Prostate gland (tissue), 2 donors: Measurements from ENCODE around the gene TMEM132D. TPM values are rescaled to one million over a fixed set of nuclear protein-coding genes. Genes with fewer than 3 reads are reported as not detected.

ENCODE experiments used
- DNase-seq: peaks from one replicate; pipeline ENCODE4 v3.0.0-alpha.2; 2019; ENCODE audit warnings: low spot score
- H3K27ac ChIP-seq, 2 donors: fragments of 200-600 bp; sonication (generic); 2 replicates each; pipeline ENCODE4 v1.5.1; 2017 to 2019
- H3K27me3 ChIP-seq: fragments of 200-600 bp; sonication (generic); replicated peaks from 2 replicates; pipeline ENCODE4 v1.5.1; 2019; ENCODE audit not compliant: insufficient read depth
- H3K36me3 ChIP-seq, 2 donors: fragments of 200-600 bp; sonication (generic); 1 replicate in 1 of 2; 2 replicates in 1 of 2; pipeline versions ENCODE4 v1.5.1 to v1.8.1; 2017 to 2019
- H3K4me1 ChIP-seq: fragments of 200-600 bp; sonication (generic); replicated peaks from 2 replicates; pipeline ENCODE4 v1.5.1; 2019
- H3K4me3 ChIP-seq, 2 donors: fragments of 200-600 bp; sonication (generic); 2 replicates each; pipeline ENCODE4 v1.5.1; 2017 to 2019
- H3K9me3 ChIP-seq: fragments of 200-600 bp; sonication (generic); 2 replicates; pipeline ENCODE4 v1.5.1; 2017
- POLR2A ChIP-seq: fragments of 450-650 bp; IDR thresholded peaks from one replicate; pipeline ENCODE4 v1.6.1; 2016; ENCODE audit warnings: antibody characterized with exemption, mild to moderate bottlenecking
- POLR2AphosphoS5 ChIP-seq: sonication (generic); formaldehyde crosslinking; IDR thresholded peaks from one replicate; pipeline ENCODE4 v1.6.1; 2017; ENCODE audit warnings: antibody characterized with exemption
- WGBS: methylation state at CpG from one replicate; pipeline ENCODE4 v1.1.5; 2018; 5-methylcytosine and 5-hydroxymethylcytosine counted together
- intact Hi-C: fragments of 100-400 bp; cut with DNase I; formaldehyde crosslinking; loops from one replicate; pipeline ENCODE4 v1.14.2; 2022
- total RNA-seq, 2 donors: library from RNA; depleted of rRNA; stranded (reverse); fragments of >200 nt; gene quantifications; one replicate each; pipeline ENCODE4 v1.1.0, GENCODE V29; 2016
- TF ChIP-seq, protein P1 (sequence below), 4 experiments: fragments of 200-600 bp in 2 of 4; fragments of 450-650 bp in 2 of 4; sonication (generic) in 2 of 4; IDR thresholded peaks; 1 replicate in 3 of 4; 2 replicates in 1 of 4; pipeline ENCODE4 v1.5.1; 2016 to 2019; ENCODE audit warnings: antibody characterized with exemption in 4 of 4, mild to moderate bottlenecking in 2 of 4, moderate library complexity in 2 of 4

The TMEM132D gene
- total RNA-seq, 2 donors from 2014 or later = 0.57 to 1.3 TPM

DNA sequence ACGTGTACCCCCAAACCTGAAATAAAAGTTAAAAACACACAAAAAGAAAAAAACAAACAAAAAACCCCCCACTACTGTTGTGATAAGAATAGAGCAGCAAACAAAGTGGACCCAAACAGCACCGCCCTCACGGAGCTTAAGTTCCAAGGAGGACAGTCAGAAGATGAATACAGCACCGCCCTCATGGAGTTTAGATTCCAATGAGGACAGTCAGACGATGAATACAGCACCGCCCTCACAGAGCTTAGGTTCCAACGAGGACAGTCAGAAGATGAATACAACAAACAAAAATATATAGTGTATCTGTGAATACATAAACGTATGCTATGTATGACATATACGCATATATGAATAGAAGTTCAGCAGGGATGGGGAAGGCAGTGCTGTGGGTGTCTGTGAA is 696.7 kb downstream of the TMEM132D start:
- TF ChIP-seq POLR2AphosphoS5 (no peak), POLR2A (no peak)
- TF ChIP-seq, protein P1, sequence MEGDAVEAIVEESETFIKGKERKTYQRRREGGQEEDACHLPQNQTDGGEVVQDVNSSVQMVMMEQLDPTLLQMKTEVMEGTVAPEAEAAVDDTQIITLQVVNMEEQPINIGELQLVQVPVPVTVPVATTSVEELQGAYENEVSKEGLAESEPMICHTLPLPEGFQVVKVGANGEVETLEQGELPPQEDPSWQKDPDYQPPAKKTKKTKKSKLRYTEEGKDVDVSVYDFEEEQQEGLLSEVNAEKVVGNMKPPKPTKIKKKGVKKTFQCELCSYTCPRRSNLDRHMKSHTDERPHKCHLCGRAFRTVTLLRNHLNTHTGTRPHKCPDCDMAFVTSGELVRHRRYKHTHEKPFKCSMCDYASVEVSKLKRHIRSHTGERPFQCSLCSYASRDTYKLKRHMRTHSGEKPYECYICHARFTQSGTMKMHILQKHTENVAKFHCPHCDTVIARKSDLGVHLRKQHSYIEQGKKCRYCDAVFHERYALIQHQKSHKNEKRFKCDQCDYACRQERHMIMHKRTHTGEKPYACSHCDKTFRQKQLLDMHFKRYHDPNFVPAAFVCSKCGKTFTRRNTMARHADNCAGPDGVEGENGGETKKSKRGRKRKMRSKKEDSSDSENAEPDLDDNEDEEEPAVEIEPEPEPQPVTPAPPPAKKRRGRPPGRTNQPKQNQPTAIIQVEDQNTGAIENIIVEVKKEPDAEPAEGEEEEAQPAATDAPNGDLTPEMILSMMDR (IDR thresholded peaks at IDR 0.05) = no peak
- WGBS = 87% methylated on average over 9 of the region's 9 CpGs
- Histone ChIP-seq H3K4me3 (no peak overlapping the region), H3K27ac (no peak overlapping the region), H3K4me1 (no peaks in the 10 kb centered on the region), H3K36me3 (no peaks in the 10 kb centered on the region), H3K9me3 (no peaks in the 10 kb centered on the region), H3K27me3 (no peaks in the 10 kb centered on the region)
- intact Hi-C loops = no loop called here
- DNase-seq = no peak

DNA sequence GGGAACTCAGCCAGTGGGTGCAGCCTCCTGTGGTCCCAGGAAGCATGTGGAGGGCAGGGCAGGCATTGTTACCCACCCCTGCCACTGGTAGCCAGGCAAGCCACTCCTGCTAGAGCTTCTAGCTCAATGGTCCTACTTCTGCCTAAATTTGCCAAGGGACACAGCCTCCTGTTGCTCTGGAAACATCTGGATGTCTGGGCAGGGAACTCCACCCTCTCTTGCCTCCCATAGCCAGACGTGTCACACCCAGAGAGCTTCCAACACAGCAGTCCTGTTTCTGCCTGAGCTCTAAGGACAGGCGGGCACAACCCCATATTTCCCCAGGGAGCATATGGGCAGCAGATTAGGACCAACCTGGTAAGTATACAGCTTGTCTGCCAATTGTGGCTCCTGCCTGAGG is 700.4 kb downstream of the TMEM132D start:
- WGBS = 65% methylated on average over 2 of the region's 2 CpGs
- H3K27ac ChIP-seq = no peak overlapping the region
- no peak for DNase-seq
- no peaks in the 10 kb centered on the region for H3K27me3 ChIP-seq
- H3K36me3 ChIP-seq = no peaks in the 10 kb centered on the region
- TF ChIP-seq, protein P1 (IDR thresholded peaks at IDR 0.05) = no peak
- TF ChIP-seq POLR2A = no peak
- TF ChIP-seq POLR2AphosphoS5 = no peak
- H3K4me1 ChIP-seq = no peaks in the 10 kb centered on the region
- H3K4me3 ChIP-seq = no peak overlapping the region
- intact Hi-C loops = no loop called here
- no peaks in the 10 kb centered on the region for H3K9me3 ChIP-seq

DNA sequence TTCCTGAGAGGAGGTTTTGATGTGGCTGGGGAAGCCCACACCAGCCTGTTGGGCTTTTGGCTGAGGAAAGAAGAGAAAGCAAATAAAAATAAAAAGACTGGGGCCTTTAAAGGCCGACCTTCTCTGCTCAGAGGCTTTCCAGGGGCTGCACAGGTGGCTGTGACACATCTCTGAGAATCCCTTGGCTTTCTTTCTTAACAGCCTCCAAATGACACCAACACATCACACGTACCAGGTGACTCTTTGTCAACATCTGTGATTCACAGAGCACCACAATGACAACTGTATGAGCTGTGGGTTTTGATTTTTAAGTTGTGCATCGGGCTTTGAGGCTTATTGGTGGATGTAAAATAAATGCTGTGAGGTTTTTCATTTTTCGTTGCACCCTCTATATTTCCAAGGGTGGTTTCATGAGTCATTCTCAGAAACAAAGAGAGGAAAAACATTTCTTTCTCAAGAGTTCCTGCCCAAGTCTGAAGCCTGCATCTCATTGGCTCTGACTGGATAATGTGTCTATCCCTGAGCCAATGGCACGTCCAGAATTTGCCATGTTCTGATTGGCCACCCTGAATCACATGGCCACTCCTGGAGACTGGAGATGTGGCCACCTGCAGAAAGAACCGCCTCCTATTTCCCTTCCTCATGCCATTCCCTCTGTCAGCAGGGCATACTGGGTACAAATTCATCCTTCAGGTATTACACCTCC is 701.6 kb downstream of the TMEM132D start:
- TF ChIP-seq POLR2A (no peak), POLR2AphosphoS5 (no peak)
- TF ChIP-seq, protein P1 (IDR thresholded peaks at IDR 0.05) = no peak
- Histone ChIP-seq H3K4me3 (no peak overlapping the region), H3K27ac (no peak overlapping the region), H3K9me3 (no peaks in the 10 kb centered on the region), H3K36me3 (no peaks in the 10 kb centered on the region), H3K4me1 (no peaks in the 10 kb centered on the region), H3K27me3 (no peaks in the 10 kb centered on the region)
- 48% methylated on average over 6 of the region's 6 CpGs for WGBS
- DNase-seq = no peak
- intact Hi-C loops = no loop called here

DNA sequence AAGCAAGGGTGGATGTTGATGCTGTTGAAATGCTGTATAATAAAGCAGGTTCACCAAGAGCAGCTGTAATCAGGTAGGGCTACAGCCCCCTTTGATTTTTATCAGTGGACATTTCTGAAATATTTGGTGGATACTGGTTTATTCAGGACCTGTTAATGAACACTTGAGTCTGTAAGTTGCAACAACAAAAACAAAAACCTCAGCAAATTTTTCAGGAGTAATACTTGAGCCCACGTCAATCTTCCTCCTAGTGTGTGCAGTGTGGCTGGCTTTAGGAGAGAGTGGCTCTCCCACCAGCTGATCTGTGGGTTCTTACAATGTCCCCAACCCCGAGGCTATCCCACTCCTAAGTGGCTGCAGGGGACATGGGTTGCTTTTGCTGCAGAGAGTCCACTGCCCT is 702.8 kb downstream of the TMEM132D start:
- no peak for DNase-seq
- Histone ChIP-seq H3K9me3 (no peaks in the 10 kb centered on the region), H3K27me3 (no peaks in the 10 kb centered on the region), H3K36me3 (no peaks in the 10 kb centered on the region), H3K4me3 (no peak overlapping the region), H3K4me1 (no peaks in the 10 kb centered on the region), H3K27ac (no peak overlapping the region)
- intact Hi-C loops = no loop called here
- TF ChIP-seq POLR2A (no peak), POLR2AphosphoS5 (no peak)
- TF ChIP-seq, protein P1 (IDR thresholded peaks at IDR 0.05) = no peak
- WGBS = 70% methylated on average over 2 of the region's 2 CpGs

DNA sequence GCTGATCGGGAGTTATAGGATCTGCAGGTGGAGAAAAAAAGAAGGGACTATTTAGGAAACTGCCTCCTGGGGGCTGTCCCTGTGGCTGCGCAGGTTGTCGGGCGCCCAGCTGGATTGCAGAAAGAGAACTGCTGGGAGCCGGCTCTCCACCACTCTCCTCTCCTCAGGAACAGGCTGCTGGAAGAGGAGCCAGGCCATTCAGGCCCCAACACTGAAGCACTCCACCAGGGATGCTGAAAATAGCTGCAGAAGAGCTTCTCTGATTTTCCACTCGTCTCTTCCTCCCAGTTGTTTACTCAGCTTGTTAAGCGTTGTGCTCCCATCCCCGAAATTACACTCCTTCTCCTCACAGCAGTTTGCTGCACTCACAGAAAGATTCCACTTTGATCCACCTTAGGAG is 703.2 kb downstream of the TMEM132D start:
- WGBS = 56% methylated on average over 8 of the region's 8 CpGs
- no peak overlapping the region for H3K4me3 ChIP-seq
- no peaks in the 10 kb centered on the region for H3K9me3 ChIP-seq
- H3K4me1 ChIP-seq = no peaks in the 10 kb centered on the region
- DNase-seq = no peak
- TF ChIP-seq POLR2AphosphoS5 (no peak), POLR2A (no peak)
- TF ChIP-seq, protein P1 (IDR thresholded peaks at IDR 0.05) = no peak
- intact Hi-C loops = no loop called here
- no peaks in the 10 kb centered on the region for H3K36me3 ChIP-seq
- no peaks in the 10 kb centered on the region for H3K27me3 ChIP-seq
- no peak overlapping the region for H3K27ac ChIP-seq
